HEK293T (cell line): ENCODE measurements around the gene TMTC1.

ENCODE experiments used
- BHLHE40 ChIP-seq: fragments of 450-650 bp; IDR thresholded peaks from 2 replicates; pipeline ENCODE4 v1.6.1; 2016; ENCODE audit warnings: mild to moderate bottlenecking, moderate library complexity, borderline replicate concordance
- ELF4 ChIP-seq: fragments of 450-650 bp; IDR thresholded peaks from 2 replicates; pipeline ENCODE4 v1.6.1; 2017; ENCODE audit warnings: antibody characterized with exemption
- FOXA1 ChIP-seq: fragments of 450-650 bp; IDR thresholded peaks from 2 replicates; pipeline ENCODE4 v1.6.1; 2016; ENCODE audit warnings: mild to moderate bottlenecking
- SUZ12 ChIP-seq: fragments of 450-650 bp; IDR thresholded peaks from 2 replicates; pipeline ENCODE4 v1.6.1; 2016; ENCODE audit warnings: mild to moderate bottlenecking

- no peak for TF ChIP-seq BHLHE40
- TF ChIP-seq FOXA1, result no peak
- TF ChIP-seq ELF4, result no peak
- no peak for TF ChIP-seq SUZ12
Observed at GRCh38 chr12:29589286-29589820, 194.4 kb downstream of the TMTC1 start.
